ENCODE results near the gene PDE6A. TPM values are rescaled to one million over a fixed set of nuclear protein-coding genes. Genes with fewer than 3 reads are reported as not detected.

The PDE6A gene
- total and polyA plus RNA-seq, 9 of the 15 experiments (the other 6 are each of a cell fraction or from before 2014, with no cell fraction given), result 0.01 to 0.04 (median 0.01) TPM; not detected in 6

GRCh38 chr5:149951138-149951749 is 6.7 kb upstream of the PDE6A start (continued):
- no peak for TF ChIP-seq CEBPG (CRISPR knock-in tag; IDR thresholded peaks at IDR 0.05)
- TF ChIP-seq CEBPG (tag; conservative IDR thresholded peaks at IDR 0.05 in 1 of 2, IDR thresholded peaks at IDR 0.05 in 1 of 2), result no peak
- peak in 1 of 3 experiments; percentile 9 for TF ChIP-seq YY1 (IDR thresholded peaks at IDR 0.05; ENCODE audit: borderline replicate concordance in 1 of 3, control insufficient read depth in 1 of 3, extremely low read depth in 1 of 3, insufficient read depth in 3 of 3, insufficient read length in 1 of 3, insufficient replicate concordance in 2 of 3, low read depth in 1 of 3, low read length in 2 of 3)
- peak; percentile 33; the same call in 1 of the 2 replicates for TF ChIP-seq CTBP1 (IDR thresholded peaks at IDR 0.05; ENCODE audit: borderline replicate concordance)
- TF ChIP-seq CBX5 (IDR thresholded peaks at IDR 0.05; ENCODE audit: borderline replicate concordance, low read depth), result no peak
- no peak for TF ChIP-seq LCOR (CRISPR knock-in tag; IDR thresholded peaks at IDR 0.05)
- no peak for TF ChIP-seq ZBTB2 (IDR thresholded peaks at IDR 0.05)
- 0 out of 2 replicates have a peak, but pooled peaks have one; percentile 14 for TF ChIP-seq CXXC5 (CRISPR knock-in tag; IDR thresholded peaks at IDR 0.05)
- peak; percentile 91 for TF ChIP-seq ESRRA (IDR thresholded peaks at IDR 0.05; ENCODE audit: borderline replicate concordance, low read depth)
- TF ChIP-seq FOS (IDR thresholded peaks at IDR 0.05; ENCODE audit: extremely low read depth, insufficient read length), result no peak
- no peak for TF ChIP-seq LEF1 (IDR thresholded peaks at IDR 0.05)
- peak; percentile 1; the same call in 1 of the 2 replicates for TF ChIP-seq ATF7 (IDR thresholded peaks at IDR 0.05)
- TF ChIP-seq ZNF766 (CRISPR knock-in tag; conservative IDR thresholded peaks at IDR 0.05), result 0 out of 2 replicates have a peak, but pooled peaks have one; percentile 16
- TF ChIP-seq TFE3 (CRISPR knock-in tag; IDR thresholded peaks at IDR 0.05), result no peak
- TF ChIP-seq PKNOX1 (IDR thresholded peaks at IDR 0.05), result no peak
- no peak for TF ChIP-seq ZC3H11A (IDR thresholded peaks at IDR 0.05; ENCODE audit: low read depth, low read length)
- TF ChIP-seq TOE1 (IDR thresholded peaks at IDR 0.05; ENCODE audit: borderline replicate concordance), result peak; percentile 24; the same call in 1 of the 2 replicates
- no peak for TF ChIP-seq TOE1 (CRISPR knock-in tag; IDR thresholded peaks at IDR 0.05; ENCODE audit: borderline replicate concordance, low read depth)
- no peak for TF ChIP-seq MLX (CRISPR knock-in tag; conservative IDR thresholded peaks at IDR 0.05)
- peak; percentile 19 to 55; a peak in 3 of 4 replicates for TF ChIP-seq RAD21 (CRISPR knock-in tag; conservative IDR thresholded peaks at IDR 0.05 in 1 of 2, IDR thresholded peaks at IDR 0.05 in 1 of 2)
- no peak for TF ChIP-seq SPI1 (IDR thresholded peaks at IDR 0.05; ENCODE audit: borderline replicate concordance, low read depth, low read length)
